ENCODE data around the gene RSAD2. TPM values are rescaled to one million over a fixed set of nuclear protein-coding genes. Genes with fewer than 3 reads are reported as not detected.
"Not testable (repeated sequence)": the region's sequence is repeated elsewhere in the genome, so short reads cannot be mapped to it uniquely, and the experiment has no call there.

The RSAD2 gene
- polyA plus RNA-seq, 1 donor (not counting 4 experiments of a cell fraction or from before 2014, with no cell fraction given), result 1.7 TPM

DNA sequence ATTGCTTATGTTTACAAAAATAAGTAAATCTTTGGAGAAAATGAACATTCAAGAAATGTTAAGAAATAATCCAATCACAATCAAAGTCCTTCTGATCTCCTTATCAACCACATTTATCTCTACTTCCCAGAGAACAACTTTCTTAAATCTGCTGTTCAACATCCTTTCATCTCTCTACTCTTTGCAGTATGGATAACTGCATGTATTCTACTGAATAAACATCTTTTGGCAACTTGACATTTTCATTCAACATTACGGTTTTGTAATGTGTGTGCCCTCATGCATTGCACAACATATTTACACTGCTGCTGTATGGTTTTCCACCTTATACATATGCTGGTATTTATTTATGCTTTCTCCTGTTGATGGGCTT lies 21.0 kb upstream of the RSAD2 start:
- H3K4me1 ChIP-seq (ENCODE audit: control insufficient read depth, extremely low read depth, insufficient read depth, low read length), result no peaks in the 10 kb centered on the region
- dilution Hi-C loops (cut with MboI; ENCODE audit: extremely low pct_ligation_motif_present, low sequenced_read_pairs), result no loop called here
- no peaks in the 10 kb centered on the region for H3K9me3 ChIP-seq (ENCODE audit: control insufficient read depth, low read depth, low read length)
- no peaks in the 10 kb centered on the region for H3K27me3 ChIP-seq (ENCODE audit: control insufficient read depth, extremely low read depth, insufficient read depth, low read length)
- no peak overlapping the region for H3K9ac ChIP-seq (ENCODE audit: control insufficient read depth, extremely low read depth, insufficient read depth, low read length)
- H3K27ac ChIP-seq (ENCODE audit: control insufficient read depth, insufficient read depth, low read length), result no peak overlapping the region
- H3K79me2 ChIP-seq (ENCODE audit: control insufficient read depth, insufficient read depth, low read length), result no peaks in the 10 kb centered on the region
- no peak for DNase-seq (ENCODE audit: low read depth, low spot score)
- no peak for FAIRE-seq
- no peak for TF ChIP-seq EZH2 (IDR thresholded peaks at IDR 0.05; ENCODE audit: low read length)
- H3K4me3 ChIP-seq (ENCODE audit: control insufficient read depth in 2 of 3, extremely low read depth in 1 of 3, insufficient read depth in 2 of 3, low read depth in 1 of 3, low read length in 3 of 3), result no peak overlapping the region
- no peak overlapping the region for H3K4me2 ChIP-seq (ENCODE audit: control insufficient read depth, extremely low read depth, insufficient read depth, low read depth, low read length)
- H4K20me1 ChIP-seq (ENCODE audit: control insufficient read depth, extremely low read depth, insufficient read depth, low read length), result no peaks in the 10 kb centered on the region
- H2AFZ ChIP-seq (ENCODE audit: control insufficient read depth, low read length), result no peak overlapping the region
- no peaks in the 10 kb centered on the region for H3K9me1 ChIP-seq (ENCODE audit: control insufficient read depth, extremely low read depth, insufficient read depth, low read length)
- no peaks in the 10 kb centered on the region for H3K36me3 ChIP-seq (ENCODE audit: control insufficient read depth in 2 of 2, extremely low read depth in 1 of 2, insufficient read depth in 2 of 2, low read length in 2 of 2)

DNA sequence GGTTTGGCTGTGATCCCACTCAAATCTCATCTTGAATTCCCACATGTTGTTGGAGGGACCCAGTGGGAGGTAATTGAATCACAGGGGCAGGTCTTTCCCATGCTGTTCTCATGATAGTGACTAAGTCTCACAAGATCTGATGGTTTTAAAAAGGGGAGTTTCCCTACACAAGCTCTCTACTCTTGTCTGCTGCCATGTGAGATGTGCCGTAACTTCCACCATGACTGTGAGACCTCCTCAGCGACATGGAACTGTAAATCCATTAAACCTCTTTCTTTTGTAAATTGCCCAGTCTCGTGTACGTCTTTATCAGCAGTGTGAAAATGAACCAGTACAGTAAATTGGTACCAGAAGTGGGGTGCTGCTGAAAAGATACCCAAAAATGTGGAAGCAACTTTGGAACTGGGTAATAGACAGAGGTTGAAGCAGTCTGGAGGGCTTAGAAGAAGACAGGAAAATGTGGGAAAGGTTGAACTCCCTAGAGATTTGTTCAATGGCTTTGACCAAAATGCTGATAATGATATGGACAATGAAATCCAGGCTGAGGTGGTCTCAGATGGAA lies 19.0 kb upstream of the RSAD2 start:
- H3K9me1 ChIP-seq (ENCODE audit: control insufficient read depth, extremely low read depth, insufficient read depth, low read length); H3K4me1 ChIP-seq (ENCODE audit: control insufficient read depth, extremely low read depth, insufficient read depth, low read length); H3K9me3 ChIP-seq (ENCODE audit: control insufficient read depth, low read depth, low read length); H3K36me3 ChIP-seq (ENCODE audit: control insufficient read depth in 2 of 2, extremely low read depth in 1 of 2, insufficient read depth in 2 of 2, low read length in 2 of 2); H3K79me2 ChIP-seq (ENCODE audit: control insufficient read depth, insufficient read depth, low read length); H3K27me3 ChIP-seq (ENCODE audit: control insufficient read depth, extremely low read depth, insufficient read depth, low read length); H3K27ac ChIP-seq (ENCODE audit: control insufficient read depth, insufficient read depth, low read length); H3K4me2 ChIP-seq (ENCODE audit: control insufficient read depth, extremely low read depth, insufficient read depth, low read depth, low read length); H3K4me3 ChIP-seq (ENCODE audit: control insufficient read depth in 2 of 3, extremely low read depth in 1 of 3, insufficient read depth in 2 of 3, low read depth in 1 of 3, low read length in 3 of 3); FAIRE-seq; H3K9ac ChIP-seq (ENCODE audit: control insufficient read depth, extremely low read depth, insufficient read depth, low read length); H4K20me1 ChIP-seq (ENCODE audit: control insufficient read depth, extremely low read depth, insufficient read depth, low read length); dilution Hi-C loops (cut with MboI; ENCODE audit: extremely low pct_ligation_motif_present, low sequenced_read_pairs); DNase-seq (ENCODE audit: low read depth, low spot score); H2AFZ ChIP-seq (ENCODE audit: control insufficient read depth, low read length): not testable (repeated sequence)

DNA sequence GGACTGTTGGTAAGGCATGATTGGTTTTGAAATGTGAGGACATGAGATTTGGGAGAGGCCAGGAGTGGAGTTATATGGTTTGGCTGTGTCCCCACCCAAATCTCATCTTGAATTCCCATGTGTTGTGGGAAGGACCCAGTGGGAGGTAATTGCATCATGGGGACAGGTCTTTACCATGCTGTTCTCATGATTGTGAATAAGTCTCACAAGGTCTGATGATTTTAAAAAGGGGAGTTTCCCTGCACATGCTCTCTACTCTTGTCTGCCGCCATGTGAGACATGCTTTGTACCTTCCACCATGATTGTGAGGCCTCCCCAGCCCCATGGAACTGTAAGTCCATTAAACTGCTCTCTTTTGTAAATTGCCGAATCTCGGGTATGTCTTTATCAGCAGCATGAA lies 17.3 kb upstream of the RSAD2 start:
- Histone ChIP-seq H3K79me2 (ENCODE audit: control insufficient read depth, insufficient read depth, low read length) (no peaks in the 10 kb centered on the region), H3K9me3 (ENCODE audit: control insufficient read depth, low read depth, low read length) (no peaks in the 10 kb centered on the region), H3K4me2 (ENCODE audit: control insufficient read depth, extremely low read depth, insufficient read depth, low read depth, low read length) (no peak overlapping the region), H3K4me1 (ENCODE audit: control insufficient read depth, extremely low read depth, insufficient read depth, low read length) (no peaks in the 10 kb centered on the region), H4K20me1 (ENCODE audit: control insufficient read depth, extremely low read depth, insufficient read depth, low read length) (no peaks in the 10 kb centered on the region), H3K9me1 (ENCODE audit: control insufficient read depth, extremely low read depth, insufficient read depth, low read length) (no peaks in the 10 kb centered on the region), H3K9ac (ENCODE audit: control insufficient read depth, extremely low read depth, insufficient read depth, low read length) (no peak overlapping the region), H3K4me3 (ENCODE audit: control insufficient read depth in 2 of 3, extremely low read depth in 1 of 3, insufficient read depth in 2 of 3, low read depth in 1 of 3, low read length in 3 of 3) (no peak overlapping the region), H3K27ac (ENCODE audit: control insufficient read depth, insufficient read depth, low read length) (no peak overlapping the region), H2AFZ (ENCODE audit: control insufficient read depth, low read length) (no peak overlapping the region), H3K36me3 (ENCODE audit: control insufficient read depth in 2 of 2, extremely low read depth in 1 of 2, insufficient read depth in 2 of 2, low read length in 2 of 2) (no peaks in the 10 kb centered on the region), H3K27me3 (ENCODE audit: control insufficient read depth, extremely low read depth, insufficient read depth, low read length) (peaks cover 11% of the 10 kb centered on the region)
- no peak for FAIRE-seq
- dilution Hi-C loops (cut with MboI; ENCODE audit: extremely low pct_ligation_motif_present, low sequenced_read_pairs), result no loop called here
- no peak for DNase-seq (ENCODE audit: low read depth, low spot score)
- TF ChIP-seq, protein P1, sequence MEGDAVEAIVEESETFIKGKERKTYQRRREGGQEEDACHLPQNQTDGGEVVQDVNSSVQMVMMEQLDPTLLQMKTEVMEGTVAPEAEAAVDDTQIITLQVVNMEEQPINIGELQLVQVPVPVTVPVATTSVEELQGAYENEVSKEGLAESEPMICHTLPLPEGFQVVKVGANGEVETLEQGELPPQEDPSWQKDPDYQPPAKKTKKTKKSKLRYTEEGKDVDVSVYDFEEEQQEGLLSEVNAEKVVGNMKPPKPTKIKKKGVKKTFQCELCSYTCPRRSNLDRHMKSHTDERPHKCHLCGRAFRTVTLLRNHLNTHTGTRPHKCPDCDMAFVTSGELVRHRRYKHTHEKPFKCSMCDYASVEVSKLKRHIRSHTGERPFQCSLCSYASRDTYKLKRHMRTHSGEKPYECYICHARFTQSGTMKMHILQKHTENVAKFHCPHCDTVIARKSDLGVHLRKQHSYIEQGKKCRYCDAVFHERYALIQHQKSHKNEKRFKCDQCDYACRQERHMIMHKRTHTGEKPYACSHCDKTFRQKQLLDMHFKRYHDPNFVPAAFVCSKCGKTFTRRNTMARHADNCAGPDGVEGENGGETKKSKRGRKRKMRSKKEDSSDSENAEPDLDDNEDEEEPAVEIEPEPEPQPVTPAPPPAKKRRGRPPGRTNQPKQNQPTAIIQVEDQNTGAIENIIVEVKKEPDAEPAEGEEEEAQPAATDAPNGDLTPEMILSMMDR (optimal IDR thresholded peaks at IDR 0.05 in 1 of 3, IDR thresholded peaks at IDR 0.05 in 1 of 3, conservative IDR thresholded peaks at IDR 0.05 in 1 of 3; ENCODE audit: extremely low read depth in 1 of 3, insufficient read depth in 2 of 3, low read length in 3 of 3), result no peak
- TF ChIP-seq EZH2 (IDR thresholded peaks at IDR 0.05; ENCODE audit: low read length), result no peak

Measured in keratinocyte (primary cell).